IPS-18a (cell line): ENCODE results near the gene RNF38.
"Not testable (repeated sequence)": the region's sequence is repeated elsewhere in the genome, so short reads cannot be mapped to it uniquely, and the experiment has no call there.

Experiments used
- H3K27ac ChIP-seq: one replicate; pipeline ENCODE4 v1.5.1; 2013; ENCODE audit warnings: low read length
- H3K27me3 ChIP-seq: one replicate; pipeline ENCODE4 v1.6.1; 2013; ENCODE audit warnings: mild to moderate bottlenecking, low read length; ENCODE audit not compliant: control insufficient read depth, insufficient read depth
- H3K36me3 ChIP-seq: one replicate; pipeline ENCODE4 v1.6.1; 2013; ENCODE audit warnings: low read depth, low read length; ENCODE audit not compliant: control insufficient read depth
- H3K4me1 ChIP-seq: one replicate; pipeline ENCODE4 v1.6.1; 2013; ENCODE audit warnings: low read depth, low read length; ENCODE audit not compliant: control insufficient read depth
- H3K4me3 ChIP-seq: one replicate; pipeline ENCODE4 v1.5.1; 2013; ENCODE audit warnings: low read length
- H3K9ac ChIP-seq: one replicate; pipeline ENCODE4 v1.6.1; 2013; ENCODE audit warnings: mild to moderate bottlenecking, low read length, moderate library complexity
- H3K9me3 ChIP-seq: one replicate; pipeline ENCODE4 v1.6.1; 2013; ENCODE audit warnings: low read depth, low read length; ENCODE audit not compliant: control insufficient read depth

The RNF38 gene

DNA sequence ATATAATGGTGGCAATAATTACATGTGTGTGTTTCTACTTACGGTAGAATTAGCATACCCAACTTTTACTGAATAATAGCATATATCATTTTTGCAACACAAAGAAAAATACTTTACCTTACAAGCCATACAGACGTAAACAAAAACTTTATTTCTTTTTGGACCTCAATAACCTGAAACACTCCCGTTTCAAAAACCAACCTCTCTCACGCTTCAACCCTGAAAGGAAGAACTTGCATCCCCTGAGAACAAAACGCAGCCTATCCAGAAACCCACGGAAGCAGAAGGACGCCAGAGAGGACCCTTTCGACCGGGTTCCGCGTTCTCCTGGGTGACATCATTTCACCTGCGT, at the start of gene RNF38:
RNF38 (minus strand) TSS at position 290 of the 352 bp plus-strand sequence; CDS start at position 129, 161 bp downstream.
- Histone ChIP-seq H3K9ac (peak within 1 kb of the TSS; percentile 90), H3K9me3 (no peaks in the 10 kb centered on the region), H3K4me1 (peaks cover 14% of the 10 kb centered on the region), H3K27ac (peak within 1 kb of the TSS; percentile 56), H3K36me3 (no peaks in the 10 kb centered on the region), H3K4me3 (peak within 1 kb of the TSS; percentile 82), H3K27me3 (no peaks in the 10 kb centered on the region)

DNA sequence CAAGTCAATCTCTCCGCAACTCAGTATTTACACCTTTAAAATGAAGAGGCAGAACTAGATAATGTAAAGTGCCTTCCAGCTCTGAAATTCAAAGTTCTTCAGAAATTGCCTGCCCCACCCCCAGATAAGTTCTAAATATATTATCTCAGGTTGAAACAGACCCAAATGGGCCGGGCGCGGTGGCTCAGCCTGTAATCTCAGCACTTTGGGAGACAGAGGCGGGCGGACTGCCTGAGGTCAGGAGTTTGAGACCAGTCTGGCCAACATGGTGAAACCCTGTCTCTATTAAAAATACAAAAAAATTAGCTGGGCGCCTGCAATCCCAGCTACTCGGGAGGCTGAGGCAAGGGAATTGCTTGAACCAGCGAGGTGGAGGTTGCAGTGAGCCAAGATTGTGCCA, 48.5 kb upstream of the RNF38 start:
- H3K27me3 ChIP-seq, H3K4me1 ChIP-seq, H3K36me3 ChIP-seq, H3K4me3 ChIP-seq, H3K9ac ChIP-seq, H3K27ac ChIP-seq, H3K9me3 ChIP-seq: not testable (repeated sequence)

DNA sequence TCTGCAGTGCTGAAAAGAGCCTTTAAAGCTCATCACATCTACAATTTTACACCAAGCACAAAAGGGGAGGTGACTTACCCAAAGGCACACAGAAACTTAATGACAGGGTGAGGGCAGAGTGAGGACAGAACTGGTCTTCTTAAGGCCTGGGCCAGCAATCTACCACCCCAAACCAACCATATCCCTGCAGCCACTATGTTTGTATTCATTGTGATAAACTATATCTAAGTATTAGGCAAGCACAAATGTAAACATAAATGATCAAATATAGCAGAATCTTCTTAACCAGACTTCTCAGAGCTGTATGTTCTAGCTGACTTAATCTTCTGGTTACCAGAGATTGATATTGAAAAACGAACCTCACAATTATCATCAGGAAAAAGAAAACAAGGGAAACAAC, 47.9 kb upstream of the RNF38 start:
- H3K4me1 ChIP-seq, result peaks cover 10% of the 10 kb centered on the region
- no peak overlapping the region for H3K27ac ChIP-seq
- no peak overlapping the region for H3K4me3 ChIP-seq
- no peak overlapping the region for H3K9ac ChIP-seq
- H3K9me3 ChIP-seq, result no peaks in the 10 kb centered on the region
- no peaks in the 10 kb centered on the region for H3K27me3 ChIP-seq
- H3K36me3 ChIP-seq, result no peaks in the 10 kb centered on the region

DNA sequence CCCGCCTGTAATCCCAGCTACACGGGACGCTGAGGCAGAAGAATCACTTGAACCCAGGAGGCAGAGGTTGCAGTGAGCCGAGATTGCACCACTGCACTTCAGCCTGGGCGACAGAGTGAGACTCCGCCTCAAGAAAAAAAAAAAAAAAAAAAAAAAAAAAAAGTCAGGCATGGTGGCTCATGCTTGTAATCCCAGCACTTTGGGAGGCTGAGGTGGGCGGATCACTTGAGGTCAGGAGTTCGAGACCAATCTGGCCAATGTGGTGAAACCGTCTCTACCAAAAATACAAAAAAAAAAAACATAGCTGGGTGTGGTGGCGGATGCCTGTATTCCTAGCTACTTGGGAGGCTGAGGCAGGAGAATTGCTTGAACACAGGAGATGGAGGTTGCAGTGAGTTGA, 46.6 kb upstream of the RNF38 start:
- H3K4me1 ChIP-seq, result peaks cover 13% of the 10 kb centered on the region
- not testable (repeated sequence) for H3K36me3 ChIP-seq, H3K27me3 ChIP-seq, H3K9me3 ChIP-seq, H3K9ac ChIP-seq, H3K27ac ChIP-seq, H3K4me3 ChIP-seq

DNA sequence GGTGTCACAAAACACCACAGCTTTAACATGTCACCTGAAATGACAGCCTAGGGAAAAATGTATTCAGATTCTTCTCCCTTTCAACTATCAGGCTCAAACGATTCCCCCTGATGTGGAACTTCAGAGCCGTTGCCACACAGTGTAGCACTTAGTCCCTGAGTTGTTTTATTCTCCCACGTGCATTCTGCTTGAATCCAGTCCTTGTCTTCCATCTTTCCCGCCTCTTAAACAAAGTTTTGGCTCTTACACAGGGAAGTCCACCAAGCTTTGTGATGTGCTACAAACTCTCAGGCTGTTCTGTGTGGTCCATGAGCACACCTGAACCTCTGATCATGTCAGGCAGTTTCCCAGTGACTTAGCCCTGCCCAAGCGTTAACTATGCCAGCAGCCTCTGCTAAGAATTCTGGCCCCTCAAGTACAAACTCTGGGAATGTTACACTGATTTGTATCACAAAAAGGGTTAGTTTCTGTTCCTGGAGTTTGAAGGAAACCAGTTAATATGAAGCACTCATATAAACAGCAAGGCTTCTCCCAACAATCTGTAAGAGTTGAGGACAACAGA, 45.8 kb upstream of the RNF38 start:
- Histone ChIP-seq H3K4me3 (no peak overlapping the region), H3K27ac (no peak overlapping the region), H3K9ac (no peak overlapping the region), H3K4me1 (peaks cover 13% of the 10 kb centered on the region), H3K9me3 (no peaks in the 10 kb centered on the region), H3K36me3 (no peaks in the 10 kb centered on the region), H3K27me3 (no peaks in the 10 kb centered on the region)

DNA sequence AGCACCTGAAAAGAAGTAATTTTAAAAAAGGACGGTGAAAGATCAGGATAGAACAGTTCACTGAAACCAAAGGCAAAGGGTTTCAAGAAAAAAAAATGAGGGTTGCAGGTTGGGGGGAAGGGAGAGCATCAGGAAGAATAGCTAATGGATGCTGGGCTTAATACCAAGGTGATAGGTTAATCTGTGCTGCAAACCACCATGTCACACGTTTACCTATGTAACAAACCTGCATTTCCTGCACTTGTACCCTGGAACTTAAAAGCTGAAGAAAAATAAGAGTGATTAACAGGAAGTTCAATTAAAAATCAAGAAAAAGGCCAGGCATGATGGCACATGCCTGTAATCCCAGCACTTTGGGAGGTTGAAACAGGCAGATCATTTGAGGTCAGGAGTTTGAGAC, 44.1 kb upstream of the RNF38 start:
- H3K4me1 ChIP-seq, result peaks cover 13% of the 10 kb centered on the region
- H3K4me3 ChIP-seq, result no peak overlapping the region
- H3K36me3 ChIP-seq, result no peaks in the 10 kb centered on the region
- H3K27ac ChIP-seq, result no peak overlapping the region
- no peaks in the 10 kb centered on the region for H3K9me3 ChIP-seq
- H3K9ac ChIP-seq, result no peak overlapping the region
- no peaks in the 10 kb centered on the region for H3K27me3 ChIP-seq

DNA sequence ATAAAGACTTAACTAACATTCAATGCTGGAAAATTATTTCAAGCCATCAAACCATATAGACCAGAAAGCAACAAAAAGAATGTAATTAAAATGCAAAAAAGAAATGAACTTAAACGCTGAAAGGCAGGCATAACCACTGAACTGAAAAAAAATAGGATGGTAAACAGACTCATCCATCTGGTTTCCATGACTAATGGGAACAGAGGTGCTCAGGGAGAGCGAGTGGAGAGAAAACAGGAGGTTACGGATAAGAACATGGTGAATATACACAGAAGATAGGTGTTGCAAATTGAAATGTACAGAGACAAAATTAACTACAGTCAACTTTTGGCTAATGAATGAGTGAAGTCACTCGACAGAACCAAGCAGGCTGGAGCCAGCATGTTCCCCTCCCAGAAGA, 43.5 kb upstream of the RNF38 start:
- H3K27ac ChIP-seq, result no peak overlapping the region
- peaks cover 15% of the 10 kb centered on the region for H3K4me1 ChIP-seq
- H3K4me3 ChIP-seq, result no peak overlapping the region
- H3K9me3 ChIP-seq, result no peaks in the 10 kb centered on the region
- H3K9ac ChIP-seq, result no peak overlapping the region
- no peaks in the 10 kb centered on the region for H3K36me3 ChIP-seq
- no peaks in the 10 kb centered on the region for H3K27me3 ChIP-seq

DNA sequence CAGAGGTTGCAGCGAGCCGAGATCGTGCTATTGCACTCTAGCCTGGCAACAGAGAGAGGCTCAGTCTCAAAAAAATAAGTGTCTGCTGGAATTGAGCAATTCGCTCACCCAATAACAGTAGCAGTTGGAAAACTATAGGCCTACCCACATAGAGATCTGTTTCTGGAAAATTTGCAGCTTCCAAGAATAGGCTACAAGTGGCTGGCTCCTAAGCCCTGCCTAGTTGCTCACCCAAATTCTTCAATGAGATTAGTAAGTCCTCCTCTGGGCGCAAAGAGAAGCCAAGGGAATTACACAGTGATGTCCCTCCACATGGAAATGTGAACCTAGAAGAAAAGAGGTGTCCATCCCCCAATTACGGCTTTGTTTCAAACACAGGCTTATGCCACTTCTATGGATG, 42.6 kb upstream of the RNF38 start:
- Histone ChIP-seq H3K36me3 (no peaks in the 10 kb centered on the region), H3K9ac (no peak overlapping the region), H3K27ac (no peak overlapping the region), H3K4me3 (no peak overlapping the region), H3K9me3 (no peaks in the 10 kb centered on the region), H3K4me1 (peaks cover 17% of the 10 kb centered on the region), H3K27me3 (no peaks in the 10 kb centered on the region)

DNA sequence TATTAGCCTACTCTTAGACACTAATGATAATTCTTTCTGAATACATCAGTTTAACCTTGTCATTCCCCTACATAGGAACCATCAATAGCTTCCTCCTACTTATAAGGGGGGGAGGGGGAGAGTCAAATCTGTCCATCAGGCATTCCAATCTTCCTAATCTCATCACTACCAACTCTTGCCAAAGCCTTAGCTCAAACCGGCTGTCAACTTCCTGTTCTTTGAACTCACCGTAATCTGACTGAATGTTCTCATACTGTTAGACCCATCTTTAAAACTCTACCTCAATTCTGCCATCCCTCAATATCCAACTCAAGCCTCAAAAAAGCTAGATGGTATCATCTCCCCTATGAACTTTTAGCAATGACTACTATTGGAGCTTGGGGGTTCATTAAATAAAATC, 41.9 kb upstream of the RNF38 start:
- H3K4me3 ChIP-seq, result no peak overlapping the region
- H3K27ac ChIP-seq, result no peak overlapping the region
- H3K4me1 ChIP-seq, result peaks cover 17% of the 10 kb centered on the region
- H3K9ac ChIP-seq, result no peak overlapping the region
- no peaks in the 10 kb centered on the region for H3K9me3 ChIP-seq
- no peaks in the 10 kb centered on the region for H3K27me3 ChIP-seq
- no peaks in the 10 kb centered on the region for H3K36me3 ChIP-seq

DNA sequence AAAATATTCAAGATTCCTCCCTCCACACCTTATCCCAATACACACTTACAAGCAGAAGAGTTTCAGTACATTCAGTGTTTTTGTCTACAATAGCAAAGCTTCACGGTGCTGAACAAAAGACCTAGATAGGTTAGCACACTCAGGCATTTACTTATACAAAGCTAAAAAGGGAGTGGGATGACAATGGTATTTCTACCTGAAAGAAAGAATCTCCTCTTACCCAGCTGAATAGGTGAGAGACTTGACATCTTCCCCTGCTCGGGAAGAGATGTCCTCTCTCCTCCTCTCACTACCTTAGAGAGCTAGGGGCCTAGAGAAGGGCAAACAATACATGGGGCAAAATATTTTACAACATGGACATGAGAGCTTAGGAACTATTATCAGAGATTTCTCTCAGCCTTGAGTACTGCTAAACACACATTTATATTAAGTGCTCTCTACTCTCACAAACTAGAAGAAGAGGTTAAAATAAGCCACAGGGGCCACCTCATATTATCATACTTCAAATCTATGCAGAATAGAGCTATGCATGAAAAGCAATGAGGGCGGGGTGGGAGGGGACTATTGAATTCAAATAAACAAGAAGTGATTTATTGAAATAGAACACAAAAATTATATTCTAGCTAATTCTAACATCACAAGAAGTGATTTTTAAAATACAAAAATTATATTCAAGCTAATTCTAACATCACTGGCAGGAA, 38.6 kb upstream of the RNF38 start:
- no peak overlapping the region for H3K4me3 ChIP-seq
- peaks cover 8% of the 10 kb centered on the region for H3K4me1 ChIP-seq
- no peak overlapping the region for H3K9ac ChIP-seq
- H3K27me3 ChIP-seq, result no peaks in the 10 kb centered on the region
- no peaks in the 10 kb centered on the region for H3K36me3 ChIP-seq
- H3K9me3 ChIP-seq, result no peaks in the 10 kb centered on the region
- H3K27ac ChIP-seq, result no peak overlapping the region

DNA sequence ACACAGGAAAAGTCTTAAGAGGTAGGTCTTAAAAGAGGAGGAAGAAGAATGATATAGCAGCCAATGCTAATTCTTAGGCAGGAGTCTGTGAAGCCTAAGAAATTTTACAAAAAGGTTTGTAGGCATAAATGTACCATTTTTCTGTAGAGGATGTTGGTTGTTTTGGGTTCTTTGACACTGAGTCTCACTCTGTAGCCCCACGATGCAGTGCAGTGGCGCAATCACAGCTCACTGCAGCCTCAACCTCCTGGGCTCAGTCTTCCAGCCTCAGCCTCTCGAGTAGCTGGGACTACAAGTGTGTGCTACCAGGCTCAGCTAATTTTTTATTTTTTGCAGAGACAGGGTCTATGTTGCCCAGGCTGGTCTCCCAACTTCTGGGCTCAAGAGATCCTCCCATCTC, 37.7 kb upstream of the RNF38 start:
- no peaks in the 10 kb centered on the region for H3K27me3 ChIP-seq
- H3K4me3 ChIP-seq, result no peak overlapping the region
- H3K4me1 ChIP-seq, result peaks cover 8% of the 10 kb centered on the region
- no peak overlapping the region for H3K27ac ChIP-seq
- H3K9ac ChIP-seq, result no peak overlapping the region
- no peaks in the 10 kb centered on the region for H3K36me3 ChIP-seq
- no peaks in the 10 kb centered on the region for H3K9me3 ChIP-seq

DNA sequence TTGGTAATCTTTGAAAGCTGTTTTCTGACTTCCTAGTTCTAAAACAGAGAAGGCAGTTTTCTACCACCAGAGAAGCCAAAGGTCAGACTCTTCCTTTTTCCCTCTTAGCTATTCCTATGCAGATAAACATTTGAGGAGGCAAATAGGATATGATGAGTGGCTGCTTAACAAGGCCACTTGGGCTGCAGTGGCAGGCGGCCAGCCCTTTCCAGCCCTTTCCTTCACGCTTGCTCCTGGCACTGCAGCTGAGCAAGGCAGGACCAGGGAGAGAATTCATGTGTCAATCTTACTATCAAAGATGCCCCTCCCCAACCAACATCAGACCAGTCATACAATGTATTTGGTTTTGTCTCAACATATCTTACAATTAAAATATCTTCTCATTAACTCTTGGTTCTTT, 36.8 kb upstream of the RNF38 start:
- Histone ChIP-seq H3K4me3 (no peak overlapping the region), H3K9ac (no peak overlapping the region), H3K27ac (no peak overlapping the region), H3K27me3 (no peaks in the 10 kb centered on the region), H3K4me1 (peaks cover 6% of the 10 kb centered on the region), H3K9me3 (no peaks in the 10 kb centered on the region), H3K36me3 (no peaks in the 10 kb centered on the region)
